HG03469 (cell line): ENCODE data around the gene ZIC4.

Experiments
- ATAC-seq: cut with Tn5 transposase; IDR thresholded peaks from one replicate; pipeline ENCODE4 v1.9.1; 2021; ENCODE audit warnings: mild to moderate bottlenecking, moderate library complexity, moderate number of reproducible peaks; ENCODE audit not compliant: unreplicated experiment

Gene ZIC4

GRCh38 chr3:147391781-147392624 lies 14.3 kb downstream of the ZIC4 start:
- no peak for ATAC-seq

GRCh38 chr3:147390589-147391569 lies 15.5 kb downstream of the ZIC4 start:
- ATAC-seq, result no peak

- no peak for ATAC-seq
Measured at GRCh38 chr3:147389717-147390116, 16.6 kb downstream of the ZIC4 start.

GRCh38 chr3:147388700-147389580 lies 17.4 kb downstream of the ZIC4 start:
- ATAC-seq, result no peak

GRCh38 chr3:147387885-147388699 lies 18.3 kb downstream of the ZIC4 start:
- ATAC-seq, result no peak

GRCh38 chr3:147387291-147387884 lies 19.0 kb downstream of the ZIC4 start:
- ATAC-seq, result no peak

- ATAC-seq, result no peak
Measured at GRCh38 chr3:147385059-147386012, 21.0 kb downstream of the ZIC4 start.

- ATAC-seq, result no peak
Measured at GRCh38 chr3:147384210-147385058, 21.9 kb downstream of the ZIC4 start.

- no peak for ATAC-seq
Measured at GRCh38 chr3:147383617-147384016, 22.7 kb downstream of the ZIC4 start.

- no peak for ATAC-seq
Measured at GRCh38 chr3:147381596-147381995, 24.7 kb downstream of the ZIC4 start.

- ATAC-seq, result no peak
Measured at GRCh38 chr3:147380977-147381376, 25.4 kb downstream of the ZIC4 start.

- no peak for ATAC-seq
Measured at GRCh38 chr3:147380387-147380951, 25.9 kb downstream of the ZIC4 start.

- ATAC-seq, result no peak
Measured at GRCh38 chr3:147379651-147380050, 26.7 kb downstream of the ZIC4 start.

GRCh38 chr3:147377412-147378367 lies 28.7 kb downstream of the ZIC4 start:
- ATAC-seq, result no peak

- no peak for ATAC-seq
Measured at GRCh38 chr3:147373301-147373700, 33.0 kb downstream of the ZIC4 start.

- ATAC-seq, result no peak
Measured at GRCh38 chr3:147372525-147373027, 33.8 kb downstream of the ZIC4 start.
